BE2C (cell line): Measurements from ENCODE around the gene ARHGAP22.

Experiments
- DNase-seq: peaks from one replicate; pipeline ENCODE4 v3.0.0-alpha.2; 2020
- H3K27me3 ChIP-seq: fragments of 250-450 bp; sonication (Bioruptor Pico); 2 replicates; pipeline ENCODE4 v1.5.1; 2020; ENCODE audit warnings: mild to moderate bottlenecking
- H3K36me3 ChIP-seq: fragments of 250-450 bp; sonication (Bioruptor Pico); 2 replicates; pipeline ENCODE4 v1.5.1; 2020; ENCODE audit warnings: mild to moderate bottlenecking
- H3K4me1 ChIP-seq: fragments of 250-450 bp; sonication (Bioruptor Pico); 2 replicates; pipeline ENCODE4 v1.5.1; 2020
- H3K4me3 ChIP-seq: 2 replicates; pipeline ENCODE4 v1.5.1; 2011; ENCODE audit warnings: low read depth, low read length
- H3K9me3 ChIP-seq: fragments of 250-450 bp; sonication (Bioruptor Pico); 2 replicates; pipeline ENCODE4 v1.5.1; 2020
- TF ChIP-seq, protein P1 (sequence below): IDR thresholded peaks from 2 replicates; pipeline ENCODE4 v1.5.1; 2012; ENCODE audit warnings: mild to moderate bottlenecking, low read depth, low read length

ARHGAP22 gene

DNA sequence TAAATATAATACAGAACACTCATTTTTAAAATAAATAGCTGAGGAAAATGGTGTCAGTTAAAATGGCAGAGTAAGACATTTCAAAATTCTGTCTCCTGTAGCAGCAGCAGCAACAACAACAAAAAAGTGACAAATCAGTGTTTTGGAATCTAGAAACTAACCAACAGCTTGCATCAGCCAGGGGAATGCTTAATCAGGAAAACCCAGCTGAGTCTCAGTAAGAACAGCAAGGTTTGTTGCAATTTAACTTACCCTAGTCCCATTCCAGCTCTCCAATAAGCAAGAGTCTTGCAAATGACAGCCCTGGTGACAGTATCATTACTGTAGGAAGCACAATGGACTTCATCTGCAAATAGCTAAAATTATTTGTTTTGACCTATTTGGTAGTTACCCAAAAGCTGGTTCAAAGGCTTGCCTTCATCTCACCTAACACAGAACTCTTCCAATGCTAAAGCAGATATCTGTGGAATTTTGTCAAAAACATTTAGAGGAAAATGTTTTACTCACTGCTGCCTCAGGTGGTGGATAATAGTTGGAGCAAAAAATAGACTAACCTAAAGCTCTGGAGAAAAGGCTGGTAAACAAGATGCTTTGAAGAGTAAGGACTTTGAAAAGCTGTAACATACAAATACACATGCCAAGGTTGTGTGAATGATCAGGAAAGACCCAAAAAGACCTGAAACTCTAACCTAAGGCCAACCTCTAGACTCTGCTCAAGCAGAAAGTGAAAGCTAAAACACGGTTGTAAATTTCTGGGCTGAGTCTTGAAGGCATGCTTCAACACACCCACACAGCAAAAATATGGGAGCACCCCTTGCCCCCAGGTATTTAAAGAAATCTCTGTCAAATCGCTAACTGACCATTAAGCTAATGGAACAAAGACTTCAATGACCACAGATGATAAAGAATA, 9.9 kb upstream of the ARHGAP22 start:
- H3K4me3 ChIP-seq = no peak overlapping the region
- TF ChIP-seq, protein P1, sequence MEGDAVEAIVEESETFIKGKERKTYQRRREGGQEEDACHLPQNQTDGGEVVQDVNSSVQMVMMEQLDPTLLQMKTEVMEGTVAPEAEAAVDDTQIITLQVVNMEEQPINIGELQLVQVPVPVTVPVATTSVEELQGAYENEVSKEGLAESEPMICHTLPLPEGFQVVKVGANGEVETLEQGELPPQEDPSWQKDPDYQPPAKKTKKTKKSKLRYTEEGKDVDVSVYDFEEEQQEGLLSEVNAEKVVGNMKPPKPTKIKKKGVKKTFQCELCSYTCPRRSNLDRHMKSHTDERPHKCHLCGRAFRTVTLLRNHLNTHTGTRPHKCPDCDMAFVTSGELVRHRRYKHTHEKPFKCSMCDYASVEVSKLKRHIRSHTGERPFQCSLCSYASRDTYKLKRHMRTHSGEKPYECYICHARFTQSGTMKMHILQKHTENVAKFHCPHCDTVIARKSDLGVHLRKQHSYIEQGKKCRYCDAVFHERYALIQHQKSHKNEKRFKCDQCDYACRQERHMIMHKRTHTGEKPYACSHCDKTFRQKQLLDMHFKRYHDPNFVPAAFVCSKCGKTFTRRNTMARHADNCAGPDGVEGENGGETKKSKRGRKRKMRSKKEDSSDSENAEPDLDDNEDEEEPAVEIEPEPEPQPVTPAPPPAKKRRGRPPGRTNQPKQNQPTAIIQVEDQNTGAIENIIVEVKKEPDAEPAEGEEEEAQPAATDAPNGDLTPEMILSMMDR = peak; percentile 30
- no peak for DNase-seq
- H3K27me3 ChIP-seq = no peaks in the 10 kb centered on the region
- no peaks in the 10 kb centered on the region; the same call in 1 of the 2 replicates for H3K9me3 ChIP-seq
- H3K4me1 ChIP-seq = peaks cover 9% of the 10 kb centered on the region
- no peaks in the 10 kb centered on the region for H3K36me3 ChIP-seq

- Histone ChIP-seq H3K9me3 (no peaks in the 10 kb centered on the region; the same call in 1 of the 2 replicates), H3K27me3 (no peaks in the 10 kb centered on the region), H3K4me3 (no peak overlapping the region), H3K4me1 (peaks cover 9% of the 10 kb centered on the region), H3K36me3 (no peaks in the 10 kb centered on the region)
- TF ChIP-seq, protein P1 = no peak
- no peak for DNase-seq
Observed at GRCh38 chr10:48613016-48613415, 8.1 kb upstream of the ARHGAP22 start.

DNA sequence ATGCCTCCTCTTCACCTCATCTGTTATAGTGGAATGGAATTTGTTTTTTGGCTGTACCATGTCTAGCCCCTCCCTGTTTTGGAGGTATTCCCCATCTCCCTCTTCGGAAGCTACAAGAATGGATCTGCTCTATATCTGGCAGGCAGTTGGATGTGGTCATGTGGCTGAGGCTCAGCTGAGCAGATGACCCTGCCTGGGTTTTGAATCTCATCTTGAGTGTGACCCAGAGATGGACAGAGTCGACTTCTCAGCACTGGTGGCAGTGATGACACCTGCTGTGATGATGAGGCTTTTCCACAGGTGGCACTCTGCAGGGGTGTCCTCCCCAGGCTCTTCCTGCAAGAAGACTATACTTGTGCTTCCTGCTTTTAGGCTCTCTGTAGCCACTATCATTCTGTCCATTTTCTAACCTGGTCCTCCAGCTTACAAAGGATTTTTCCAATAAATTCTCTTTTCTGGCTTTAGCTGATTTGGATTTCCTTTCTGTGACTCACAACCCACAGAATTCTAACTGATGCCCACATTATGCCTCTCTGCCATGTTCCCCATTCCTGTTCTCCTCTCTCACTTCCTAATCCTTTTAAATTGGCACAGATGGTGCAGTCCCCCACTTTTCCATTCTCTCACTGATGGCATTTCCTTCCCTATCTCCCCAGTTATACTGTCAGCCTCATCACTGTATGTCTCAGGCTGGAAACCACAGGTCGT, 7.5 kb upstream of the ARHGAP22 start:
- no peak for DNase-seq
- TF ChIP-seq, protein P1 = no peak

GRCh38 chr10:48611133-48611532, 6.3 kb upstream of the ARHGAP22 start:
- Histone ChIP-seq H3K9me3 (no peaks in the 10 kb centered on the region; the same call in 1 of the 2 replicates), H3K4me3 (no peak overlapping the region), H3K36me3 (no peaks in the 10 kb centered on the region), H3K27me3 (no peaks in the 10 kb centered on the region), H3K4me1 (peaks cover 1% of the 10 kb centered on the region)
- DNase-seq = no peak
- TF ChIP-seq, protein P1 = no peak

More for the DNA sequence above, 7.5 kb upstream of the ARHGAP22 start:
- Histone ChIP-seq H3K27me3 (no peaks in the 10 kb centered on the region), H3K4me1 (peaks cover 9% of the 10 kb centered on the region), H3K4me3 (no peak overlapping the region), H3K9me3 (no peaks in the 10 kb centered on the region; the same call in 1 of the 2 replicates), H3K36me3 (no peaks in the 10 kb centered on the region)

- H3K9me3 ChIP-seq = no peaks in the 10 kb centered on the region
- TF ChIP-seq, protein P1 = no peak
- no peaks in the 10 kb centered on the region for H3K27me3 ChIP-seq
- no peak overlapping the region for H3K4me3 ChIP-seq
- no peak for DNase-seq
- H3K36me3 ChIP-seq = no peaks in the 10 kb centered on the region
- no peaks in the 10 kb centered on the region for H3K4me1 ChIP-seq
Observed at GRCh38 chr10:48610585-48611093, 5.8 kb upstream of the ARHGAP22 start.
